Measurements from ENCODE around the gene BMP5. TPM values are rescaled to one million over a fixed set of nuclear protein-coding genes. Genes with fewer than 3 reads are reported as not detected.

BMP5 gene
- total and polyA plus RNA-seq, 2 of the 8 experiments (the other 6 are each of a cell fraction or from before 2014, with no cell fraction given), result 0.02 TPM; not detected in 1

- Histone ChIP-seq H3K4me3 (ENCODE audit: extremely low read depth in 1 of 4, insufficient read depth in 2 of 4, low read depth in 3 of 4, low read length in 4 of 4) (no peak overlapping the region), H2BK120ac (replicated peaks; ENCODE audit: low read depth, low read length) (no peak overlapping the region), H4K5ac (ENCODE audit: insufficient read length, low read depth, low read length) (no peak overlapping the region), H2BK5ac (ENCODE audit: low read depth, low read length) (no peak overlapping the region), H3K18ac (ENCODE audit: extremely low read depth, low read length) (no peak overlapping the region), H3K27me3 (replicated peaks in 1 of 4; ENCODE audit: control insufficient read depth in 3 of 4, extremely low read depth in 1 of 4, insufficient read depth in 3 of 4, low read length in 3 of 4) (no peaks in the 10 kb centered on the region), H4K8ac (ENCODE audit: extremely low read depth, insufficient read depth, low read length) (no peak overlapping the region), H3K23me2 (ENCODE audit: low read depth, low read length) (no peaks in the 10 kb centered on the region; the same call in 1 of the 2 replicates), H3K36me3 (ENCODE audit: control insufficient read depth in 2 of 4, insufficient read depth in 4 of 4, low read length in 3 of 4) (no peaks in the 10 kb centered on the region), H3K9me3 (ENCODE audit: insufficient read depth in 2 of 2, low read depth in 1 of 2, low read length in 1 of 2) (no peaks in the 10 kb centered on the region), H4K91ac (replicated peaks; ENCODE audit: insufficient read length, low read length) (no peak overlapping the region), H3K56ac (replicated peaks; ENCODE audit: insufficient read length, low read depth, low read length) (no peak overlapping the region), H3K14ac (ENCODE audit: insufficient read length) (no peak overlapping the region), H3K4ac (replicated peaks; ENCODE audit: insufficient read length, low read depth, low read length) (no peak overlapping the region), H3K79me2 (ENCODE audit: control insufficient read depth in 1 of 2, insufficient read depth in 2 of 2, low read length in 2 of 2) (no peaks in the 10 kb centered on the region), H3K27ac (ENCODE audit: low read depth, low read length) (no peak overlapping the region), H3K23ac (ENCODE audit: insufficient read length) (no peak overlapping the region), H4K20me1 (replicated peaks in 1 of 2; ENCODE audit: control insufficient read depth in 1 of 2, insufficient read depth in 2 of 2, low read length in 2 of 2) (no peaks in the 10 kb centered on the region), H2BK20ac (ENCODE audit: low read length) (no peak overlapping the region), H2AFZ (ENCODE audit: low read length) (no peak overlapping the region), H3K79me1 (ENCODE audit: low read depth, low read length) (no peaks in the 10 kb centered on the region), H2BK15ac (ENCODE audit: low read length) (no peak overlapping the region), H2AK5ac (ENCODE audit: low read depth, low read length) (no peak overlapping the region), H3K9ac (replicated peaks in 1 of 4; ENCODE audit: extremely low read depth in 1 of 4, low read depth in 3 of 4, low read length in 3 of 4) (no peak overlapping the region), H2BK12ac (ENCODE audit: low read depth, low read length) (no peak overlapping the region), H3K4me1 (replicated peaks in 1 of 4; ENCODE audit: control insufficient read depth in 3 of 4, insufficient read depth in 4 of 4, low read length in 3 of 4) (no peaks in the 10 kb centered on the region), H3K4me2 (ENCODE audit: insufficient read depth in 1 of 2, low read depth in 2 of 2, low read length in 2 of 2) (no peak overlapping the region)
- FAIRE-seq, result no peak
- no peak for DNase-seq (ENCODE audit: low read depth in 1 of 2, low spot score in 2 of 2)
- ChIA-PET CTCF (ENCODE audit: partially characterized antibody) (interaction anchor here (0.7 kb wide), 1 partner anchor 614 kb away, joined by 5 read pairs; no protein-coding TSS in a partner anchor), POLR2A (ENCODE audit: partially characterized antibody) (no interaction called here)
- 92% methylated on average over 4 of the region's 4 CpGs; no CpG with 5 or more reads in 1 of the 2 experiments for WGBS, 2 experiments (ENCODE audit: extremely low coverage in 1 of 2, insufficient coverage in 1 of 2, insufficient read length in 1 of 2, insufficient replicate concordance in 2 of 2, low coverage in 1 of 2, low lambda C conversion rate in 2 of 2, missing lambda C conversion rate in 1 of 2)
- TF ChIP-seq SRF (IDR thresholded peaks at IDR 0.05; ENCODE audit: low read depth, low read length) (no peak), KDM1A (IDR thresholded peaks at IDR 0.05; ENCODE audit: borderline replicate concordance, low read length) (no peak)
Measured at GRCh38 chr6:55748880-55749279, 126.5 kb downstream of the BMP5 start.
